Stimulated activated CD8-positive, alpha-beta memory T cell treated with anti-CD3 and anti-CD28 coated beads, Interleukin-12 subunit alpha, Interleukin-12 subunit beta, amount 100 ng/mL, for 4 hours (primary cell): ENCODE data around the gene GSTK1.

Experiments
- DNase-seq: peaks from one replicate; pipeline ENCODE4 v3.0.0-alpha.2; 2020; ENCODE audit warnings: low read depth

The GSTK1 gene

DNA sequence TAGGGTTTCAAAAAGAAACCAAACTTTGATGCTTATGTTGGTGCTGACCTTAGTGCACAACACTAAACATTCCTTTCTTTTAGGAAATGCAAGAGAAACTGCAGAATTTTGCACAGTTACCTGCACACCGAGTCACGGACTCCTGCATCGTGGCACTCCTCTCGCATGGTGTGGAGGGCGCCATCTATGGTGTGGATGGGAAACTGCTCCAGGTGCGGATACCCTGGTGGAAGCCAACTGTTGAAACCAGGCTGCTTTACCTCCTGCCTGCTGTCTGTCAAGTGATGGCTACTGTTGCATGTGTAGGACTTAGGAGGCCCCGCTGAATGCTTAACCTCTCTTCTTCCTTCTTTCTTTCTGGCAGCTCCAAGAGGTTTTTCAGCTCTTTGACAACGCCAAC, 36.6 kb downstream of the GSTK1 start:
- peak; percentile 32 for DNase-seq

DNA sequence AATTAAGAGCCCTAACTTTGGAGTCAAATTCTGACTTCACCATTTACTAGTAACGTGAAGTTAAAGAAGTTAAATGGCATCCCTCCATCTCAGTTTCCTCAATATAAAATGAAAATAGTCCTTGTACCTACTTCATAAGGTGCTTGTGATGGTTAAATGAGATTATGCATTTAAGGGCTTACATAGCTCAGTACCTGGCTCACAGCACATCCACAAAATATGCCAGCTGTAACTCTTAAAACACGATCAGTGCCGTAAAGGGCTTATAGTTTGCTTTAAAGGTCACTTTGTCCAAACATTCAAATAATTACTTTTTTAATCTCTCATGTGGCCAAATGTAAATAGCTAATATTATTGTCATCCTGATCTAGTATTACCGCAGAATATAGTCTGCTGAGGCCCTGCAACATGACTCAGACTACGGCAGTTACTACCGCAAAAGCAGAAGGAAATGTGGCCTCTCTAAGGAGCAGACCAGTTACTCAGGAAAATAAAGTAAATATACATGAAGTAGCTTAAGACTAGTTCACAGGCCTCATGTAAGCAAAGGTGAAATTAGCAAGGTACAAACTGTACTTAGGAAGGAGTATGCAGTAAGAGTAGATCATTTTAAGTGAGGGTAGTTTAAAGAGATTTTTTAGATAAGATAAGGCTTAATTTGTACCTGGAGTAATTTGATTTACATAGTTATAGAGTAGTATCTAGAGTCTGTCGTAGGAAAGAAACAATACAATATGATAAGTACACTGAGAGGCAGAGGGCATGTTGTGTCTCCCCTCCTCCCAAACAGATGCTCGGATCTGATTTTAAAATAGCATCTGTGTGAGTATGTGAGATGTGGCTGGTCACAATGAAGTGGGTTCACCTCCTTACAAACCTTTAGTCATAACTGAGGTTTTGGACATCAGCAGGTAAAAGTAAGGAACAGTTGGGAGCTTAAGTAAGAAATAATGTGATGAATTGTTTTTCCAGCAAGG, 38.0 kb downstream of the GSTK1 start:
- DNase-seq: no peak

DNA sequence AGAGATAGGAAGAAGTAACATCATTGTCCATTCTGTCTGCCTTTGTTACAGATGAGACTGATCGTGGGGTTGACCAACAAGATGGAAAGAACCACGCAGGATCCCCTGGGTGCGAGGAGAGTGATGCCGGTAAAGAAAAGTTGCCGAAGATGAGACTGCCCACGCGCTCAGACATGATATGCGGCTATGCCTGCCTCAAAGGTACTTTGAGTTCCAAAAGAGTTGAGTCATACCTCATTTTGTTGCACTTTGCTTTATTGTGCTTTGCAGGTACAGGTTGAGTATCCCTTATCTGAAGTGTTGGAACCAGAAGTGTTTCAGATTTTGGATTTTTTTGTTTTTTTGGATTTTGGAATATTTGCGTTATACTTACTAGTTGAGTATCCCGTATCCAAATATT, 40.5 kb downstream of the GSTK1 start:
- DNase-seq: no peak

DNA sequence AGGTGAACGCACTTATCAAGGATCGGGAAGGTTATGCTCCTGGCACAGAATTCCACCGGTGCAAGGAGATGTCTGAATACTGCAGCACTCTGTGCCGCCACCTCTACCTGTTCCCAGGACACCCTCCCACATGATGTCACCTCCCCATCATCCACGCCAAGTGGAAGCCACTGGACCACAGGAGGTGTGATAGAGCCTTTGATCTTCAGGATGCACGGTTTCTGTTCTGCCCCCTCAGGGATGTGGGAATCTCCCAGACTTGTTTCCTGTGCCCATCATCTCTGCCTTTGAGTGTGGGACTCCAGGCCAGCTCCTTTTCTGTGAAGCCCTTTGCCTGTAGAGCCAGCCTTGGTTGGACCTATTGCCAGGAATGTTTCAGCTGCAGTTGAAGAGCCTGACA, 41.7 kb downstream of the GSTK1 start:
- no peak for DNase-seq

DNA sequence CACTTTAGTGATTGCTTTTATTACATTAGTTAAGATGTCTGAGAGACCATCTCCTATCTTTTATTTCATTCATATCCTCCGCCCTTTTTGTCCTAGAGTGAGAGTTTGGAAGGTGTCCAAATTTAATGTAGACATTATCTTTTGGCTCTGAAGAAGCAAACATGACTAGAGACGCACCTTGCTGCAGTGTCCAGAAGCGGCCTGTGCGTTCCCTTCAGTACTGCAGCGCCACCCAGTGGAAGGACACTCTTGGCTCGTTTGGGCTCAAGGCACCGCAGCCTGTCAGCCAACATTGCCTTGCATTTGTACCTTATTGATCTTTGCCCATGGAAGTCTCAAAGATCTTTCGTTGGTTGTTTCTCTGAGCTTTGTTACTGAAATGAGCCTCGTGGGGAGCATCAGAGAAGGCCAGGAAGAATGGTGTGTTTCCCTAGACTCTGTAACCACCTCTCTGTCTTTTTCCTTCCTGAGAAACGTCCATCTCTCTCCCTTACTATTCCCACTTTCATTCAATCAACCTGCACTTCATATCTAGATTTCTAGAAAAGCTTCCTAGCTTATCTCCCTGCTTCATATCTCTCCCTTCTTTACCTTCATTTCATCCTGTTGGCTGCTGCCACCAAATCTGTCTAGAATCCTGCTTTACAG, 42.3 kb downstream of the GSTK1 start:
- DNase-seq: peak; percentile 29

DNA sequence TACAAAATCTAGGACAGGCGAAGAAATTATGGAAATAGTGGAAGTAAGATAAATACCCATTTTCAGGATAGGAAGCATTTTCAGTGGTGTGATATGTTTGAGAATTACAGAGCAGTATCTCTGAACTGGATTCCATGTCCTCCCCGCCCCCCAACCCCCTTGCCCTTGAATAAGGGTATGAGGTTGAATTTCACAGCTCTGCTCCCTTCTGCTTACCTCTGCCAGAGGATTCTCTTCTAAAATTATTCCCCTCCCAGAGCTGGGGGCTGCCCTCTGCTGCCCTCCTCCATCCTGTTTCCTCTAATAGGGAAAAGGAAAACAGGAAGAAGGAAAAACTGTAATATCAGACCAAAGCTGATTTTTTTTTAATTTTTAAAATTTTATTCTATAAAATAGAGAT, 45.4 kb downstream of the GSTK1 start:
- no peak for DNase-seq

DNA sequence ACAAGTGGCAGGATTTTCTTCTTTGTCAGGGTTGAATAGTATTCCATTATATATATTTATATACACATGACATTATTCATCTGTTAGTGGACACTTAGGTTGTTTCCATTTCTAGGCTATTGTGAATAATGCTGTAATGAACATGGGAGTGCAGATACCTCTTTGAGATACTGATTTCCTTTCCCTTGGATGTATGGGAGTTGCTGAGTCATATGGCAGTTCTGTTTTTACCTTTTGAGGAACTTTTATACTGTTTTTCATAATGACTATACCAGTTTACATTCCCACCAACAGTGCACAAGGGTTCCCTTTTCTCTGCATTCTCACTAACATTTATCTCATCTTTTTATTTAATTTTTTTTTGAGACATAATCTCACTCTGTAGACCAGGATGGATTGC, 50.9 kb downstream of the GSTK1 start:
- DNase-seq: no peak

DNA sequence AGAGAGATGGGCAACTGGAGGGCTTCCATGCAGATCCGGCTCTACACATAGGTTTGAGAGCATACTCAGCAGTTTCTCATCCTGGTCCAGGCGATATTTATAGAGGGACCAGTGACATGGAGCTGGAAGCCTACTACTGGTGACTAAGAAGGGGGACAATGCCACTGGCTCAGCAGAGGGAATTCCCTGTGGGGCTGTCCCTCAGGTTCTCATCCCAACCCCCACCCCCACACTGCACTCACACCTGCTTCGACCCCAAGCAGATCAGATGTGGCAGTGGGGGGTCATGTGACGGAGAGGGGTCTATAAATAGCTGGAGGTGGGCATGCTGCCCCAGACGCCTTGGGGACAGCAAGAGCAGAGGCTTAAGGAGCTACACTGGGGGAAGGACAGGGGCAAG, 52.5 kb downstream of the GSTK1 start, which contains the start of gene CLCN1:
Gene CLCN1, plus strand, starts transcription at position 336 of the 400 bp plus-strand sequence. CDS start 102 bp downstream, outside the sequence.
- no peak for DNase-seq

DNA sequence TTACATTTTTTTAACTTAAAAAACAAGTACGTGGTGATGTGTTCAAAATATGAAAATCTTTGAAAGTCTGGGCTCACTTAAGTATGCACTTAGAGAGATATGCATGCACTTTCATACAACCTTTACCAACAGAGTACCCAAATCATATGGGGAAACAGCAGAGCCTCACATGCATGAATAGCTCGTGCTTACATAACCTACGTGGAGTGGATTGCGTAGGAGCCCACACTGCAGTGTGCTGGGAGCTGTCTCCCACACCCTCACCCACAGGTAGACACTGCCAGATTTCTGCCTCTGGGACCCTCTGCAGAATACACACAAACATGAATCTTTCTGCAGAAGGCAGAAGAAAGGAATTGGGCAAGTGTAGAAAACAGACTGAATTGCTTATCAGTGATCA, 53.3 kb downstream of the GSTK1 start:
- no peak for DNase-seq

DNA sequence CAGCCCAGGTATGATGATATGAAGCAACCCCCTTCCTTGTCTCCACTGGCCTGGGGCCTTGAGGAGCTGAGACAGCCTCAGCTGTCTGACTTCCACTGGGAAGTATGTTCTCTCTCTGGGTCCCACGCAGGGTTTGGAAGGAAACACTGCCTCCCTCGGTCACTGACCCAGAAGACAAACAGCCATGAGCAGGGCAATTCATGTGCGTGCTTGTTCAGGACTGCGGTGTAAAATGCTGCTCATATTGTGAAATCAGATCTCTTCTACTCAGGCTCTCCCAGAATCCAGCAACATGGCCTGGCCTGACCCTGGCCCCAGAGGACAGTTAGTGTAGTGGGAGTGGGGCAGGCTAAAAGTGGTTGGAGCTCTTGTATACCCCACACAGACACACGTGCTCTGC, 55.4 kb downstream of the GSTK1 start:
- no peak for DNase-seq
